ENCODE data around the gene ZIC1.

The ZIC1 gene

DNA sequence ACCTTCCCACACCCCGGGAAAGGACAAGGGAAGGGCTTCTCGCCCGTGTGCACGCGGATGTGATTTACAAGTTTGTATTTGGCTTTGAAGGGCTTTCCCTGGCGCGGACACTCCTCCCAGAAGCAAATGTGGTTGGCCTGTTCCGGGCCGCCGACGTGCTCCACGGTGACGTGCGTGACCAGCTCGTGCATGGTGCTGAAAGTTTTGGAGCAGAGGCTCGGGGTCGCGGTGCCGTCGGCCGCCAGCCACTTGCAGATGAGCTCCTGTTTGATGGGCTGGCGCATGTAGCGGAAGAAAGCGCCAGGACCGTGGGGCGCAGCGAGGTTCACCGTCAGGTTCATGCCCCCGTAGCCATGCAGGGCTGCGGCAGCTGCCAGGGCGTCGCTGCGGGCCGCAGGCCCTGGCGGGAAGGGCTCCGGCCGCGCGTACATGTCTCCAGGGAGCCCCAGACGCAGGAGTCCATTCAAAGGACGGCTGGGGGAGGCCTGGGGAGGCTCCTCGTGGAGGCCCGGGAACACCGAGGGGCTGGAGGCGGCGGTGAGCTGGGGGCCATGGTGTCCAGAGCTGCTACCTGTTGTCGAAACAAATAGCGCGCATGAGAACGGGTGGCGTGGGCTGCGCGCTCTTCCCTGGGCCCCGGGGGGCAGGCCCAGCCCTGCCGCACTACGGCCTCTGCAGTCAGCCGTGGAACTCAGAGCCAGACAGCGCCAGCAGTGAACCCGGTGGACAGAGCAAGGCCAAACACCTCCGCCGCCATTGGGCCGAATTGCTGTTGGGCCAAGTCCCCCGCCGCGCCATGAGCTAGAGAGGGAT lies 13.1 kb upstream of the ZIC1 start:
- DNase-seq (ENCODE audit: low read depth in 2 of 2), result no peak

DNA sequence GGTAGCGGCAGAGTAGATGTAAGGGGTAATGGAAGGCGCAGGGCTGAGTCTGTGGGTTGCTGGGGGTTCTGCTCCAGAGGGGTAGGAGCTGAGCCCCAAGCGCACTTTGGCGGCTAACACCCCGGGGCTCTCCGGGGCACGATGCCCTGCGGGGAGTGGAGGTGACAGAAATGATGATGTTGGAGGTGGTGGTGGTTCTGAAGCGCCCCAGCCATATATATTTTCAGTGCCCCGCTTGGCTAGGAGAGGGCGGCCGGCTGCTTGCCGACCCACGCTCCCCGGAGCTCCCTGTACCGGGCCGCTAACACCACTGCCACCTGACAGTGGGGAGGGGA lies 12.5 kb upstream of the ZIC1 start:
- no peak for DNase-seq (ENCODE audit: low read depth in 2 of 2)

DNA sequence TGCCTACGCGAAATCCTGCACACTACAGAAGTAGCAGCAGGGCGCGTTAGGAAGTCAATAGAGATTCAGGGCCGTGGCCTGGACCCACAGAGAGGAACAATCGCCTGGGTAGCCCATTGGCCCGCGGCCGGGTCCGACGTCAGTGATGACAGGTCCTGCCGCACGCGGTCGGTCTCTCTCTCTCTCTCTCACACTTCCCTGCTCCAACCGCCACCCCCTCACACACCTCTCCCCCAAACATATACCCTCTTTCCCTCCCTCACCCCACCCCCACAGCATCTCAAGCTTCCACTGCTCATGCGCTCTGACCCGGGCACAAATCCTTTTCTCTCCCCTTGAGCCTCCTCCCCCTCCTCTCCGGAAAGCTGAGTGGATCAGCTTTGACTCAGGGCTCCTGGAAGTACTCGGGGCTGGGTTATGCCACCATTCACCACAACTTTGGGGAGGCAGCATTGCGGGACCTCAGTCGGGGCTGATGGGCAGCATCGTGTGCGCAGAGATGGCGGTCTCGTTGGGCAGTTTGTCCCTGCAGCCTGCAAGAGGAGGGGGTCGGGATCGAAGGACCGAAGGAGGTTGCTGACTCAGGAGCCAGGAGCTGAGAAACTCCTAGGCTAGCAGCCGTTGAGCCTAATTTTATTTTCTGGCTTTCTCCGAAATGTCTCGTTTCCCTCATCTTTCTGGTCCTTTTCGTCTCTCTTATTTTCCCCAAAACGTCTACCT lies 11.8 kb upstream of the ZIC1 start:
- no peak for DNase-seq (ENCODE audit: low read depth in 2 of 2)

DNA sequence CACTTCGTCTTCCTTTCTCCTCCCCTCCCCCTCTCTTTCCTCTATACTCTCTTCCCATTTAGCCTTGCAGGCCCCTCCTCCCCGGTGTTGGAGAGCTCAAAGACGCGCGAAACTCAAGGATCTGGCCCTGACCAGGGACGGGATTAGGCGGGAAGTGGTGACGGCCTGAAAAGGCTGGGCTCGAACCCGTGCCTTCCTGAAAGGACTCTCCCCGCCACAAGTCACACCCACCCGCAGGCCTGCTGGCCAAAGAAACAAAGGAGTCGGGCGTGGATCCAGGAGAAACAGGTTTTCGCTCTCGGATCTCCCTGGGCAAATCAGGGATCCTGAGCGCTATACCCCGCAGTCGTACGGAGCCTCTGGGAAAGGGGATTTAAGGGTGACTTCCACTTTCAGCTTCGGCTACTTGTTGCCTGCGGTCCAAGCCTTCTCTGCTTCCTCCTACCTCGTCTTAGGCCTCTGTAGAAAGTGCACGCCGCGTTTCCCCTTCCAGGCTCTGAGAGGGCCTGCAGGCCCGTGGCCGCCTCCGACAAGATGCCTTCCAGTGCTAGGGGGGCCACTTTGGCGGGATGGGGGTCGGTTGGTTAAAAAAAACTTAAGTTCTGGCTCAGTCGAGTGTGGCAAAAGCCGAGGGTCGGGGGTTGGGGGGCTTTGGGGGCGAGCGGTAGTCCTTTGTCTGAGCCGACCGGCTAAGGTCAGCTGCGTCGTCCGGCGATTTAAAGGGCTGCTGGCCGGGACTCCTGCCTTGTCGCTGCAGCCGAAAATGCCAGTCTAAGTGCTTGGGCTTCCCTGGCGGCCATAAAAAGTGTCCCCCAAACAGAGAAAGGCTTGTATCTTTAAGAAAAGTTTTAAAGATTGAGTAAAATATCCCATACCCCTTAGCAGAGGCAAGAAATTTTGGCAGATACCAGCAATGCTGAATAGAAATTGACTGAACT lies 11.0 kb upstream of the ZIC1 start:
- no peak for DNase-seq (ENCODE audit: low read depth in 2 of 2)

DNA sequence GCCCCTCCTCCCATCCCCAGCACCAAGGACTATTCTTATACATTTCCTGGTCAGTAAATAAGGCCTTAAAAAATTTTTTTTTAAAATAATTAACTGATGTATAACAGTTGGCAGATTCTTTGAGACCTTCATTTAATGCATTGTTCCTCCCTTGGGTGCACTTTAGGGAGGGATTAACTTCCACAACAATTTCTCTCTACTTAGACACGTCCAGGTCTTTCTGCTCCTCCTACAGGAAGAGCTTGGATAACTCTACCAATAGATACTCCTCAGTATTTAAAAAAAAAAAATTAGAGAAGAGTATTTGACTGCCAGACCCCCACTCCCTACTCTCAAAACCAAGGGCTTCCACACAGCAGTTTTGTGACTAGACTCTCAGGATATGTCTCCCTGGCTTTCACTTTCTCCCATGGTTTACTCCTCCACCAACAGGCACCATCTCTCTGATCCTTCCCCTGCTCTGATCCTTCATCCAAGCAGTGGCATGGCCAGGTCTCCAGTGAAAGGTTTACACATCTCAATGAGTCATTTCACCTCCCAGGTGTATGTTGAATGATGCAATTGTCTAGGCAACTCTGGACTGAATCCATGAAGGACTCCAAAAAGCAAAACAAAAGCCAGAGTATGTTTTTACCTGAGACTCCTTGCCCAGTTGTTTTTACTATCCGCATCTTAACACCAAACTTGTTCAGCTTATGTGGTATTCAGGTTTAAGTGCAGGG lies 10.2 kb upstream of the ZIC1 start:
- DNase-seq (ENCODE audit: low read depth in 2 of 2), result no peak

DNA sequence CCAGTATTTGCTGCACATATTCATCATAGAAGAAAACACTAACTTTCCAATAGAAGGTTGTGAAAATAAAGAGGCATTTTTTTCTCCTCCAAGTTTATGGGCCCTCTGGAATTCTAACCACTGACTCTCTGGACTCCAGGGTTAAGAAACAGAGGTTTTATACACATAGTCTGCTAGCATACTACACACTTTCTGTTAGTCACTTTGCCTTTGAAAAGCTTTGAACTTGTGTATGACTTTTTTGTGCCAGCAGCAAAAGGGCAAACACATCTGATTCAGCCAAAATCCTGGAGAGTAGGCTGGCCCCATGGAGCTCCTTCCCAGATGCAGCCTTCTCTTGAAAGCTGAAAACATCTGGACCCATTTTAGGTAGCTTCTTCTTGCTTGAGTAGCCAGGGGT lies 9.1 kb upstream of the ZIC1 start:
- DNase-seq (ENCODE audit: low read depth in 2 of 2), result no peak

DNA sequence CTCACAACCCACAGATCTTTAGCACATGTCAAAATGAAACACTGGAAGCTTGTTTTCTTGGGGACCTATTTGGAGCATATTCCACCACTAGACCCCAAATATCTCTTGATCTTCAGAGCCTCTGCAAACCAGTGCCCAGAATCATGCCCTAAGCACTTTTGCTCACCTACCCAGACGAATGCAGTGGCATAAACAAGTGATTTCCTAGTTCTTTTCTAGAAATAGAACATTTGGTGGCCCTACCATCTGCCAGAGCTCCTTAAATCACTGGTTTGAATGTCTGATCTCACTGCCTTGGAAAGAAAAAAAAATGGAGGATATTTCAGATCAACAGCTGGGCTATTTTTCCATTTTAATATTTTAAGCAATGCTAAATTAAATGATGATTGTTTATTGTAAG lies 8.2 kb upstream of the ZIC1 start:
- DNase-seq (ENCODE audit: low read depth in 2 of 2), result no peak

DNA sequence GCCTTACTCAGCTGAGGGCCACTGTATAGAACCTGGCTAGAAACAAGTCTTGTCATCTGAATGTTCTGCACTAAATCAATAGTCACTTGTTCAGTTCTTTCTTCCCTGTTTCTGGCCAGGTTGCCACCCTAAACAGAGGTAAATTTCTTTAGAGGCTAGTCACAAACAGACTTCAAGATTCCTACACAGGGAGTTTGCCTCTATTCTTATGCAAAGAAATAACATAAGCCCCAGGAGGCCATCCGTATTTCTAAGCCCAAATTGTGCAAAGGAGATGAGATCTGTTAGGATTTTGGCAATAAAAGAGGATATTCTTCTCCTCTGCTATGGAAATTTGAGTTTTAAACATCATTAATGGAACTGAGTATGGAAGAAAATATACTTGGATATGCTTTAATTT lies 7.7 kb upstream of the ZIC1 start:
- no peak for DNase-seq (ENCODE audit: low read depth in 2 of 2)

DNA sequence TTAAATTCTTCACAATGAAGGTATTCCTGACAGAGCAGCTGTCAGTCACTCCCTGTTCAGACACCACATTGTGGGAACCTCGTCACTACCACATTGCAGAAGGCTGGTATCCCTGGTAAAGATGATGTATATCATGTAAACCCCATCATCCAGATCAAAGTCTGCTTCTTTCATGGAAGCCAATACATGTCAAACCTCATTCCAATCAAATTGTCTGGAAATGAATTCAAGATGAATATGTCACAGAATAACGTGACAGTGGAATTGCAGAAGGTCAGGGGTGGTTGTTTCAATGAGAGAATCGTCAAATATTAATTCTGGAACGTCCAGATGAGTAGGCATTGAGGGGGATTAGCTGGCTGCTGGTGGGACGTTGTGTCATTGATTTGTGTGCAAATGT lies 7.0 kb upstream of the ZIC1 start:
- no peak for DNase-seq (ENCODE audit: low read depth in 2 of 2)

DNA sequence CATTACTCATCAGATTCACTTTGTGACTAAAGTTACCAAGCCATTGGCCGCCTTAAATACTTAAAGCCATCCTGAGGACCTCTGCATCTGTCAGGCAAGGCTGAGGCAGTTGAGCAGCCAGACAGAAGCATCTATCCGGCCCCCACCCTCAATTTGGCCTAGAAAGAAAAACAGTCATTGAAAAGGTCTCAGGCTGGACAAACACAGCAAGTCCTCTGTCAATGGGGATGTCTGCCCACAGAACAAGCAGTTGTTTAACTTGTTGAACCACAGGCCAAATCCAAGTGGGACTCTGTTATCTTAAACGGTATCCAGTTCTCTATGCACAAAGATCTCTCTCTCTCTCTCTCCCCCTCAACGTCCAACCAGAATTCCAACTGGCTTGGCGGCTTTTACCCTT lies 5.7 kb upstream of the ZIC1 start:
- no peak for DNase-seq (ENCODE audit: low read depth in 2 of 2)

DNA sequence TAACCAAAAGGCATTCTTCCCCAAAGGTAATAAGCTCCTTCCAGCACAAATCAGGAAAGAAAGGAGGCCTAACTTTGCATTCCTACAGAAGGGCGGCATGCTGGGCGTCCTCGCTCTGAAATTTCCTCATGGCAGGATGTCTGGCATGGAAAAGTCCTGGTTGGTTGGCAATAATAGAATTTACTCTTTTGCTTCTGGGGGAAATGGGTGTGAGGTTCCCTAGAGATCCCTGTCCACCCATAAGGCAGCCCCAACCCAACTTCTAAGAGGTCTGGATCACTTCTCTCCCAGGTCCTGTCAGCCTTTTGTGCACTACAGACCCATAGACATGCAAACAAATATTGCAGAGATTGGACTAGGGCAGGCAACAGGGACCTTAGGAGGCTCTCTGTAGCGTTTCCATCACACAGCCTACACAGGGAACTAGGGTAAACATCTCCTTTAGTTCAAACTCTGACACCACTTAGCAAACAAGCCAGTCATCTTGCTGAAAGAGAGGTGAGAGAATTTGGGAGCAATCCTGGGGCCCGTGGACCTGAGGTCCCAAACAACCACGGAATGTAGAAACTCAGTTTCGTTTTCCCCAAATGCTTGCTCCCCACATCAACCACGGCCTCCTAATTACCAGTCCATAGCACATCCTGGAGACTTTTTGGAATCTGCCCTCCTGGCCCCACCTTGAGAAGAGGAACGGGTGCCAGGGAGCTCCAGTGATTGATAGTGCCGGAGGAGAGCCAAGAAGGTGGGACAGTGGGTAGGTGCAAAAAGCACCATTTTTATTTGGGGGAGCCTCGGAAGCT lies 5.0 kb upstream of the ZIC1 start:
- no peak for DNase-seq (ENCODE audit: low read depth in 2 of 2)

DNA sequence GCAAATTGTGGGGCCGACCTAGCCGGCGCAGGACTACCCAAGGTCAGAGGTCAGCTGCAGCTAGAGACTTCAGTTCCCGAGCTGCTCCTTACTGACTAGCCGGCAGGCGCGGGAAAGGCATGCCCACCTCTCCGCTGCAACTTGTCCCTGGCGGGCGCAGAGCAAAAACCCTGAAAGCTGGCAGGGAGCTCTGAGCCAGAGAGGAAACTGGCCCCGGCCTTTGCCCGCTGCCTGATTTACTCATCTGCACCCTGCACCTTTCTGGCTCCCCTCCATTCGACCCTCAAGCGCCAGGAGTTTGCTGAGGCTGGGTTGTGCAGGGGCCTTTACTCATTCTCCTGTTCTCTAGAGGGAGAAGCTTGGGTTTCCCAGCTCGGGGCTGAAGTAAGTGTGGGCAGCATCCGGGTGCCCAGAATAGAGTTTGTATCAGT lies 4.3 kb upstream of the ZIC1 start:
- DNase-seq (ENCODE audit: low read depth in 2 of 2), result no peak

DNA sequence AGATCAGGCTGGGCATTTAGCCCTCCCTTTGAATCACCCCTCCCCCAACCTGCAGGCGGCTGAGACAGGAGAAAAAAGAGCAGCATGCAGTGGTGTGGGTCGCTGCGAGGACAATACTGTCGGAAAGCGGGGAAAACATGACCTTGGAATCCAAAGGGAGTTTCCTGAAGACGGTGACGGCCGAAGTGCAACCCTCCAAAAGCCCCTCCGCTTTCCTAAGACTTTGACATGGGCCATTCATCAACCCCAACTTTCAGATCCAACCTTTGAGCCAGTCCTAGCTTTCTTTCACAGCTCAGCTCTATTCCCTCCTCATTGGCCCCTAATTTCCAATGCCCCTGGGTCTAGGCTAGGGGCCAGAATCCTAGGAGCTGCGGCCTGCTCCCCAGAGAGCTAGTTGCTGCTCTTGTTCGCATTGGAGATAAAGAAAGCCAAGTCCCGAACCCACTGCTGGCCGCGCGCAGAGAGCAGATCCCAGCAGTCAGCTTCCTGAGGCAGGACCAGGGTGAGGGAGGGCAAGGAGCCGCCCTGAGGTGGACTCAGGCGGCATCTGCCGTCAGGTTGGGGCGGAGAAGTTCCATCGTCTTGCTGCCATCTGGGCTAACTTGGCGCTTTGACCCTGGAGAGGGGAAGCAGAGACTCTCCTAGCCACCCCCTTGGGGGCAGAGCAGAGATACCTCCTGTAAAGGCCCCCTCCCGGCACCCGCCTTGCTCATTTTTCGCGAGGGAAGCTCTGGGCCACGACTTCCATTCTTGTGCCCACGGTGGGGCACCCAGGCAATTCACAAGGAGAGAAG lies 3.7 kb upstream of the ZIC1 start:
- DNase-seq (ENCODE audit: low read depth in 2 of 2), result no peak

DNA sequence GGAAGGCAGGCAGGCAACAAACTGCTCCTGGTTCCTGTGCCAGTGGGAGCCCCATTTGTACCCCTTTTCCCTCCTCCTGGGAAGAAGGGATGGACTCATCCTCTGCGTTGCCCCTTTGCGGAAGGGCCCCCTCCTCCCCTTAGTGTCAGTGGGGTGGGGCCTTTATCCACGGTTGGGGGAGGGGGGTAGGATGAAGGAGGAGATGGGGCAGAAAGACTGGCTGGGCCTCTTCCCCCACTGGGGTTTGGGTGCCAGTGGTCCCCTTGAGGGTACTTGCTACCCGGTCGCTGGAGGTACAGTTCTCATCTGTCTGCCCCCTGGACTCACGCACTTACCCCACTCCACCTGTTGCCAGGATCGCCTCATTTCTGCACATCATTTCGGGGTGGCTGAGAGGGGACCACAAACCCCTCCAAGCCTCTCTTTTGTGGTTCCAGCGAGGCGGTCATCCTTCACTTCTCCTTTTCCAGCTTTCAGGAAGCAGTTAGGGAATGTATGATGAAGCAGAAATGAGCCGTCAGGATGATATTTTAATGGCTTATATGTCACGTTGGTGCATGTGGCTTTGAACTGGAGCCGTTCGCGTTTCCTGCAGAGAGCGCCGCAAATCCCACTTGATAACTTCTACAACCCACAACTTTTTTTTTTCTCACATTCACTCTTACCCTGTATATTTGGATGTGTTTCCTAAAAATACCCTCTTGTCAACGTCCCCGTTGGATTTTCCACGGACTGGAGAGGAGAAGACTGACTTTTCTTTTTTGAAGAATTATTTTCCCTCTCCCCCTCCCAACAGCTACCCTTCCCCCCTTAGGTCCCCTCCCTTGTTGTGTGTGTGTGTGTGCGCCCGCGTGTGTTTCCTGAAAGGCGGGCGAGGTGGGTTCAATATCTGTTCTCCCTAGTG lies 2.9 kb upstream of the ZIC1 start, which contains the start of gene ZIC4:
TSS of gene ZIC4 (minus strand) at position 516 of the 904 bp plus-strand sequence. CDS start 3,746 bp downstream, outside the sequence.
- DNase-seq (ENCODE audit: low read depth in 2 of 2), result no peak

DNA sequence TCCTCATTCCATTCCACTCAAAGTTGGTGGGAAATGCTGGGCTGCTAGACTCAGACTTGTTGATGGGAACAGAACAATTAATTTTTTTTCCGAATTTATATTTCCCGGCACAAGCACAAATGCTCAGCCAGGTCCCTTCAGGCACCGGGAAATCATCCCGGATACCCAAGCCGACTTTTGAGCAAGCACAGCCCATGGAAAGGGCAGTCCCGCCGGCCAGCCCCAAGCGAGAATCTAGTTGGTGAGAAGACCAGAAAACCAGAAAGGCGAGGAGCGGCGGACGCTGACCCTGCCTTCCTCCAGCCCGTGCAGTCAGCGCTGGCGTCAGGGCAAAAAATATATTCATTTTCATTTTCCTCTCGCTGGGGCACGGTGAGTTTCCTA lies 2.1 kb upstream of the ZIC1 start:
- no peak for DNase-seq (ENCODE audit: low read depth in 2 of 2)

DNA sequence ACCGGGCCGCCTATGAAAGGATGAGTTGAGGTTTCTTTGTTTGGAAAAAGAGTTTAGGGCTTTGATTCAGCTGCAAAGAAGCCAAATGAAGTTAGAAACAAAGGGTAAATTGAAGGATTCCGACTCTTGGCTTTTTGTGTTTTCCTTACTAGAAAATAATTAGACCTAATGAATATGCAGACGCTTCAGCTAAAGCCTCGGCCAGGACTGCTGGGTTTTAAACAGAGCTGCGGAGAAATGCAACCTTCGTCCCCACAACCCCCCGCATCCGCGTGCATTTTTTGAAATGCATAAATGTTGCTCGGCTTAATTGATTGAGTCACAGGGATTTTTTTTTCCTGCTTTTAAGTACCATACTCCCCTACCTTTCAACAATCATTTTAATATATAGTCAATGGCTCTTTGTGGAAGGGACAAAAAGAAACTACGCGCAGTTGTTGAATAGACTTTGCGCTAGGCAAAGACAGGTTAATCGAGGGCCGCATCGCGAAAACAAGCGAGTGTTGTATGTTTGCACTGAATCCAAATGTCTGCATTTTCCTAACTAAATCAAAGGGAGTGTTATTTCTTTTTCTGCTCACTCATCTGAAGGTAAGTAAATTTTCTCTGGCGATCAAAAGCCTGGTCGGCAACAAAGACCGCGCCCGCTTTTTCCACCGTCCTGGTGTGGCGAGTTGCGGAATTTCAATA lies 1.5 kb upstream of the ZIC1 start:
- DNase-seq (ENCODE audit: low read depth in 2 of 2), result no peak

DNA sequence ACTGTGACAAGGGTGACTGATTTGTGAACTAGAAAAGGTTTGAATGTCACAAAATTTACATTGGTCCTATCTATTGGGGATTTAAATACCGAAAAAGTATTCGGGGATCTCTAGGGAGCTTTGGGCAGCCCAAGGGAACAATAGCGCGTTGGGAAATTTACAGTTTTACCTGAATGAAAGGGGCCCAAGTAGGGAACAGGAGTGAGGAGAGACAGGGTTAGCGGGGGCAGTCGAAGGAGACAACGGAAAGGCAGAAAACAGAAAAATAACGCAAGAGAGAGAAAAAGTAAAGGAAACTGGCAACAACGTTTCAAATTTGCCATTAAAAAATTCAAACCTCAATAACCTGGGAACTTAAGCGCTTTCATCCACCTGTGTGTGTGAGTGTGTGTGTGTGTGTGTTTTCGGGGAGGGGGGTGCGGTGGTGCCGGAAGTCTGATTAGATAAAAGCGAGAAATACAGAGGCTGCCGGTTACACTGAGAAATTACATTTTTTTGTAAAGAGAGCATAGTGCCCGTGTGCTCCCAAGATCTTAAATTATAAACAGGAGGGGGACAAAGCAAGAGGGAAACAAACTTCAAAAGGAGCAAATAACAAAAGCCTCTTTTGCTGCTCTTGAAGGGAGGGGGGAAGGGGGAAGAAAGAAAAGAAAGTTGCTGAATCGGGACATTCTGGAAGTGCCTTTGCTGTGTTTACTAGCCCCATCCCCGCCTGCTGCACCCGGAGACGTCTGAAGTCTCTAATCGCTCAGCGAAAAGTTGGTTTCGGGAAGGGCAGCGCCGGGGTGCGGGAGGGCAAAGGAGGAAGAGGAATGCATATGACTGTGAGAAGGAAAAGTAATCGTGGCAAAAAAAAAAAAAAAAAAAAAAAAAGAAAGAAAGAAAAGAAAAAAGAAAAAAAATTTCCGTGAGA lies 721 bp upstream of the ZIC1 start:
- no peak for DNase-seq (ENCODE audit: low read depth in 2 of 2)

All from stimulated activated CD8-positive, alpha-beta memory T cell treated with anti-CD3 and anti-CD28 coated beads, Interleukin-2, amount 100 ng/mL, for 48 hours (primary cell).